Panc1 (cell line): ENCODE measurements around the gene GFY.
"Not testable (repeated sequence)": the region's sequence is repeated elsewhere in the genome, so short reads cannot be mapped to it uniquely, and the experiment has no call there.

ENCODE experiments used
- POLR2AphosphoS5 ChIP-seq: IDR thresholded peaks from 2 replicates; pipeline ENCODE4 v1.6.1; 2012; ENCODE audit warnings: mild to moderate bottlenecking, low read depth, low read length, moderate library complexity
- SIN3A ChIP-seq: IDR thresholded peaks from 2 replicates; pipeline ENCODE4 v1.6.1; 2012; ENCODE audit warnings: low read depth, mild to moderate bottlenecking, low read length, moderate library complexity, borderline replicate concordance; ENCODE audit not compliant: insufficient read depth
- TF ChIP-seq, protein P1 (sequence below): fragments of 450-650 bp; IDR thresholded peaks from 2 replicates; pipeline ENCODE4 v1.5.1; 2017; ENCODE audit warnings: mild to moderate bottlenecking
- TF ChIP-seq, protein P2 (sequence below), 2 experiments: IDR thresholded peaks; 2 replicates each; pipeline ENCODE4 v1.6.1; 2011 to 2012; ENCODE audit warnings: low read depth in 2 of 2, control low read depth in 1 of 2, low read length in 1 of 2, mild to moderate bottlenecking in 1 of 2, moderate library complexity in 1 of 2; ENCODE audit not compliant: insufficient read depth in 1 of 2

DNA sequence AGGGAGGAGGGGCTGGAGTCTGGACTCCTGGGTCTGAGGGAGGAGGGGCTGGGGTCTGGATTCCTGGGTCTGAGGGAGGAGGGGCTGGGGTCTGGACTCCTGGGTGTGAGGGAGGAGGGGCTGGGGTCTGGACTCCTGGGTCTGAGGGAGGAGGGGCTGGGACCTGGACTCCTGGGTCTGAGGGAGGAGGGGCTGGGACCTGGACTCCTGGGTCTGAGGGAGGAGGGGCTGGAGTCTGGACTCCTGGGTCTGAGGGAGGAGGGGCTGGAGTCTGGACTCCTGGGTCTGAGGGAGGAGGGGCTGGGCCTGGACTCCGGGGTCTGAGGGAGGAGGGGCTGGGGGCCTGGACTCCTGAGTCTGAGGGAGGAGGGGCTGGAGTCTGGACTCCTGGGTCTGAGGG, 35.9 kb downstream of the GFY start:
- not testable (repeated sequence) for TF ChIP-seq SIN3A, POLR2AphosphoS5
- TF ChIP-seq, protein P1, sequence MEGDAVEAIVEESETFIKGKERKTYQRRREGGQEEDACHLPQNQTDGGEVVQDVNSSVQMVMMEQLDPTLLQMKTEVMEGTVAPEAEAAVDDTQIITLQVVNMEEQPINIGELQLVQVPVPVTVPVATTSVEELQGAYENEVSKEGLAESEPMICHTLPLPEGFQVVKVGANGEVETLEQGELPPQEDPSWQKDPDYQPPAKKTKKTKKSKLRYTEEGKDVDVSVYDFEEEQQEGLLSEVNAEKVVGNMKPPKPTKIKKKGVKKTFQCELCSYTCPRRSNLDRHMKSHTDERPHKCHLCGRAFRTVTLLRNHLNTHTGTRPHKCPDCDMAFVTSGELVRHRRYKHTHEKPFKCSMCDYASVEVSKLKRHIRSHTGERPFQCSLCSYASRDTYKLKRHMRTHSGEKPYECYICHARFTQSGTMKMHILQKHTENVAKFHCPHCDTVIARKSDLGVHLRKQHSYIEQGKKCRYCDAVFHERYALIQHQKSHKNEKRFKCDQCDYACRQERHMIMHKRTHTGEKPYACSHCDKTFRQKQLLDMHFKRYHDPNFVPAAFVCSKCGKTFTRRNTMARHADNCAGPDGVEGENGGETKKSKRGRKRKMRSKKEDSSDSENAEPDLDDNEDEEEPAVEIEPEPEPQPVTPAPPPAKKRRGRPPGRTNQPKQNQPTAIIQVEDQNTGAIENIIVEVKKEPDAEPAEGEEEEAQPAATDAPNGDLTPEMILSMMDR: not testable (repeated sequence)
- TF ChIP-seq, protein P2, sequence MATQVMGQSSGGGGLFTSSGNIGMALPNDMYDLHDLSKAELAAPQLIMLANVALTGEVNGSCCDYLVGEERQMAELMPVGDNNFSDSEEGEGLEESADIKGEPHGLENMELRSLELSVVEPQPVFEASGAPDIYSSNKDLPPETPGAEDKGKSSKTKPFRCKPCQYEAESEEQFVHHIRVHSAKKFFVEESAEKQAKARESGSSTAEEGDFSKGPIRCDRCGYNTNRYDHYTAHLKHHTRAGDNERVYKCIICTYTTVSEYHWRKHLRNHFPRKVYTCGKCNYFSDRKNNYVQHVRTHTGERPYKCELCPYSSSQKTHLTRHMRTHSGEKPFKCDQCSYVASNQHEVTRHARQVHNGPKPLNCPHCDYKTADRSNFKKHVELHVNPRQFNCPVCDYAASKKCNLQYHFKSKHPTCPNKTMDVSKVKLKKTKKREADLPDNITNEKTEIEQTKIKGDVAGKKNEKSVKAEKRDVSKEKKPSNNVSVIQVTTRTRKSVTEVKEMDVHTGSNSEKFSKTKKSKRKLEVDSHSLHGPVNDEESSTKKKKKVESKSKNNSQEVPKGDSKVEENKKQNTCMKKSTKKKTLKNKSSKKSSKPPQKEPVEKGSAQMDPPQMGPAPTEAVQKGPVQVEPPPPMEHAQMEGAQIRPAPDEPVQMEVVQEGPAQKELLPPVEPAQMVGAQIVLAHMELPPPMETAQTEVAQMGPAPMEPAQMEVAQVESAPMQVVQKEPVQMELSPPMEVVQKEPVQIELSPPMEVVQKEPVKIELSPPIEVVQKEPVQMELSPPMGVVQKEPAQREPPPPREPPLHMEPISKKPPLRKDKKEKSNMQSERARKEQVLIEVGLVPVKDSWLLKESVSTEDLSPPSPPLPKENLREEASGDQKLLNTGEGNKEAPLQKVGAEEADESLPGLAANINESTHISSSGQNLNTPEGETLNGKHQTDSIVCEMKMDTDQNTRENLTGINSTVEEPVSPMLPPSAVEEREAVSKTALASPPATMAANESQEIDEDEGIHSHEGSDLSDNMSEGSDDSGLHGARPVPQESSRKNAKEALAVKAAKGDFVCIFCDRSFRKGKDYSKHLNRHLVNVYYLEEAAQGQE (IDR thresholded peaks at IDR 0.05; ENCODE audit: insufficient read depth in 1 of 2, low read depth in 2 of 2, low read length in 1 of 2): not testable (repeated sequence)
